ENCODE measurements around the gene ZNF276.
"Not testable (repeated sequence)": the region's sequence is repeated elsewhere in the genome, so short reads cannot be mapped to it uniquely, and the experiment has no call there.

ZNF276 gene

DNA sequence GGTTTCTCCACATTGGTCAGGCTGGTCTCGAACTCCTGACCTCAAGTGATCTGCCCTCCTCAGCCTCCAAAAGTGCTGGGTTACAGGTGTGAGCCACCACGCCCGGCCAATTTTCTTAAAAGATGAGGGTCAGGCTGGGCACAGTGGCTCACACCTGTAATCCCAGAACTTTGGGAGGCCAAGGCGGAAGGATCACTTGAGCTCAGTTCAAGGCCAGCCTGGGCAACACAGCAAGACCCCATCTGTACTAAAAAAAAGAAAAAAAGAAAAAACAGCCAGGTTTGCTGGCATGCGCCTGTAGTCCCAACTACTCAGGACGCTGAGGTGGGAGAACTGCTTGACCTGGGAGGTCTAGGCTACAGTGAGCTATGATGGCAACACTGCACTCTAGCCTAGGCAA is 62.6 kb downstream of the ZNF276 start:
- not testable (repeated sequence) for H3K9ac ChIP-seq (ENCODE audit: low read depth in 1 of 2, low read length in 2 of 2); H3K4me1 ChIP-seq (ENCODE audit: control insufficient read depth in 1 of 2, insufficient read depth in 2 of 2, low read length in 2 of 2); H3K9me3 ChIP-seq (ENCODE audit: control insufficient read depth in 1 of 2, low read length in 2 of 2); H3K4me3 ChIP-seq (ENCODE audit: low read depth in 1 of 2, low read length in 2 of 2); H3K27me3 ChIP-seq (ENCODE audit: control insufficient read depth in 1 of 2, insufficient read depth in 2 of 2, low read length in 2 of 2); H3K27ac ChIP-seq (ENCODE audit: low read depth, low read length)
- peaks cover 3 to 23% of the 10 kb centered on the region in 2 donors for H3K36me3 ChIP-seq (ENCODE audit: control insufficient read depth in 1 of 2, insufficient read depth in 2 of 2, low read length in 2 of 2)

GRCh38 chr16:89784406-89784805 is 63.1 kb downstream of the ZNF276 start:
- Histone ChIP-seq H3K27ac (ENCODE audit: low read depth, low read length) (no peak overlapping the region), H3K4me3 (ENCODE audit: low read depth in 1 of 2, low read length in 2 of 2) (no peak overlapping the region), H3K9me3 (ENCODE audit: control insufficient read depth in 1 of 2, low read length in 2 of 2) (no peaks in the 10 kb centered on the region), H3K36me3 (ENCODE audit: control insufficient read depth in 1 of 2, insufficient read depth in 2 of 2, low read length in 2 of 2) (peaks cover 3 to 18% of the 10 kb centered on the region in 2 donors), H3K4me1 (ENCODE audit: control insufficient read depth in 1 of 2, insufficient read depth in 2 of 2, low read length in 2 of 2) (no peaks in the 10 kb centered on the region), H3K27me3 (ENCODE audit: control insufficient read depth in 1 of 2, insufficient read depth in 2 of 2, low read length in 2 of 2) (no peaks in the 10 kb centered on the region), H3K9ac (ENCODE audit: low read depth in 1 of 2, low read length in 2 of 2) (no peak overlapping the region)

GRCh38 chr16:89785523-89786155 is 64.3 kb downstream of the ZNF276 start:
- Histone ChIP-seq H3K27ac (ENCODE audit: low read depth, low read length) (no peak overlapping the region), H3K4me3 (ENCODE audit: low read depth in 1 of 2, low read length in 2 of 2) (no peak overlapping the region), H3K36me3 (ENCODE audit: control insufficient read depth in 1 of 2, insufficient read depth in 2 of 2, low read length in 2 of 2) (peaks cover 3 to 17% of the 10 kb centered on the region in 2 donors), H3K4me1 (ENCODE audit: control insufficient read depth in 1 of 2, insufficient read depth in 2 of 2, low read length in 2 of 2) (no peaks in the 10 kb centered on the region), H3K27me3 (ENCODE audit: control insufficient read depth in 1 of 2, insufficient read depth in 2 of 2, low read length in 2 of 2) (no peaks in the 10 kb centered on the region), H3K9me3 (ENCODE audit: control insufficient read depth in 1 of 2, low read length in 2 of 2) (no peaks in the 10 kb centered on the region), H3K9ac (ENCODE audit: low read depth in 1 of 2, low read length in 2 of 2) (no peak overlapping the region)

- H3K27ac ChIP-seq (ENCODE audit: low read depth, low read length): no peak overlapping the region
- peaks cover 3 to 21% of the 10 kb centered on the region in 2 donors for H3K36me3 ChIP-seq (ENCODE audit: control insufficient read depth in 1 of 2, insufficient read depth in 2 of 2, low read length in 2 of 2)
- no peaks in the 10 kb centered on the region for H3K4me1 ChIP-seq (ENCODE audit: control insufficient read depth in 1 of 2, insufficient read depth in 2 of 2, low read length in 2 of 2)
- H3K9ac ChIP-seq (ENCODE audit: low read depth in 1 of 2, low read length in 2 of 2): no peak overlapping the region
- no peaks in the 10 kb centered on the region for H3K27me3 ChIP-seq (ENCODE audit: control insufficient read depth in 1 of 2, insufficient read depth in 2 of 2, low read length in 2 of 2)
- H3K9me3 ChIP-seq (ENCODE audit: control insufficient read depth in 1 of 2, low read length in 2 of 2): no peaks in the 10 kb centered on the region
- H3K4me3 ChIP-seq (ENCODE audit: low read depth in 1 of 2, low read length in 2 of 2): no peak overlapping the region
Observed at GRCh38 chr16:89786474-89787364, 65.4 kb downstream of the ZNF276 start.

DNA sequence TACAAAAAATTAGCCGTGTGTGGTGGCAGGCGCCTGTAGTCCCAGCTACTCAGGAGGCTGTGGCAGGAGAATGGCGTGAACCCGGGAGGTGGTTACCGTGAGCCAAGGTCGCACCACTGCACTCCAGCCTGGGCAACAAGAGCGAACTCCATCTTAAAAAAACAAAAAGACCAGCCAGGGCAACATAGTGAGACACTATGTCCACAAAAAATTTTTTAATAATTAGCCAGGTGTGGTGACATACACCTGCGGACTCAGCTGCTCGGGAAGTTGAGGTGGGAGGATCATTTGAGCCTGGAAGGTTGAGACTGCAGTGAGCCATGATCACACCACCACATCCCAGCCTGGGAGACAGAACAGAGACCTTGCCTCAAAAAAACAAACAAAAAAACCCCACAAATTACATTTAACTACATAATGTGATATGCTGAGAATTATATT is 66.0 kb downstream of the ZNF276 start:
- H3K4me3 ChIP-seq (ENCODE audit: low read depth in 1 of 2, low read length in 2 of 2): no peak overlapping the region
- H3K9me3 ChIP-seq (ENCODE audit: control insufficient read depth in 1 of 2, low read length in 2 of 2): no peaks in the 10 kb centered on the region
- H3K9ac ChIP-seq (ENCODE audit: low read depth in 1 of 2, low read length in 2 of 2): no peak overlapping the region
- no peak overlapping the region for H3K27ac ChIP-seq (ENCODE audit: low read depth, low read length)
- H3K4me1 ChIP-seq (ENCODE audit: control insufficient read depth in 1 of 2, insufficient read depth in 2 of 2, low read length in 2 of 2): no peaks in the 10 kb centered on the region
- H3K27me3 ChIP-seq (ENCODE audit: control insufficient read depth in 1 of 2, insufficient read depth in 2 of 2, low read length in 2 of 2): no peaks in the 10 kb centered on the region
- H3K36me3 ChIP-seq (ENCODE audit: control insufficient read depth in 1 of 2, insufficient read depth in 2 of 2, low read length in 2 of 2): peaks cover 3 to 28% of the 10 kb centered on the region in 2 donors

All from duodenal mucosa (tissue), 2 donors.